EL (cell line): ENCODE data around the gene NR2C1.
"Not testable (repeated sequence)": the region's sequence is repeated elsewhere in the genome, so short reads cannot be mapped to it uniquely, and the experiment has no call there.

Experiments used
- DNase-seq: peaks from one replicate; pipeline ENCODE4 v3.0.0-alpha.2; 2016

The NR2C1 gene

GRCh38 chr12:94997726-94998125 lies 75.7 kb downstream of the NR2C1 start:
- no peak for DNase-seq

- DNase-seq, result no peak
Observed at GRCh38 chr12:94997061-94997460, 76.4 kb downstream of the NR2C1 start.

- DNase-seq, result peak; percentile 83
Observed at GRCh38 chr12:94994312-94994711, 79.1 kb downstream of the NR2C1 start.

GRCh38 chr12:94993855-94994254 lies 79.6 kb downstream of the NR2C1 start:
- not testable (repeated sequence) for DNase-seq

- DNase-seq, result no peak
Observed at GRCh38 chr12:94990222-94990621, 83.2 kb downstream of the NR2C1 start.

GRCh38 chr12:94988471-94988870 lies 84.9 kb downstream of the NR2C1 start:
- no peak for DNase-seq

GRCh38 chr12:94987801-94988200 lies 85.6 kb downstream of the NR2C1 start:
- DNase-seq, result no peak

GRCh38 chr12:94987076-94987669 lies 86.2 kb downstream of the NR2C1 start:
- DNase-seq, result no peak

GRCh38 chr12:94985099-94985498 lies 88.3 kb downstream of the NR2C1 start:
- not testable (repeated sequence) for DNase-seq

- DNase-seq, result no peak
Observed at GRCh38 chr12:94983321-94983720, 90.1 kb downstream of the NR2C1 start.

GRCh38 chr12:94982456-94982855 lies 91.0 kb downstream of the NR2C1 start:
- DNase-seq, result no peak

- DNase-seq, result no peak
Observed at GRCh38 chr12:94980577-94980976, 92.8 kb downstream of the NR2C1 start.

- DNase-seq, result no peak
Observed at GRCh38 chr12:94979941-94980340, 93.5 kb downstream of the NR2C1 start.

- DNase-seq, result no peak
Observed at GRCh38 chr12:94977766-94978468, 95.5 kb downstream of the NR2C1 start.

GRCh38 chr12:94973221-94973620 lies 100.2 kb downstream of the NR2C1 start:
- DNase-seq, result no peak

- no peak for DNase-seq
Observed at GRCh38 chr12:94972795-94973194, 100.6 kb downstream of the NR2C1 start.

- no peak for DNase-seq
Observed at GRCh38 chr12:94971923-94972322, 101.5 kb downstream of the NR2C1 start.

- DNase-seq, result no peak
Observed at GRCh38 chr12:94970560-94970959, 102.9 kb downstream of the NR2C1 start.
